ENCODE data around the gene MAB21L3. TPM values are rescaled to one million over a fixed set of nuclear protein-coding genes. Genes with fewer than 3 reads are reported as not detected.

MAB21L3 gene
- total RNA-seq, 1 donor from 2014 or later, result 11.1 TPM

GRCh38 chr1:116111524-116112021 is 374 bp downstream of the MAB21L3 start:
- DNase-seq (ENCODE audit: low read depth), result peak; percentile 94

DNA sequence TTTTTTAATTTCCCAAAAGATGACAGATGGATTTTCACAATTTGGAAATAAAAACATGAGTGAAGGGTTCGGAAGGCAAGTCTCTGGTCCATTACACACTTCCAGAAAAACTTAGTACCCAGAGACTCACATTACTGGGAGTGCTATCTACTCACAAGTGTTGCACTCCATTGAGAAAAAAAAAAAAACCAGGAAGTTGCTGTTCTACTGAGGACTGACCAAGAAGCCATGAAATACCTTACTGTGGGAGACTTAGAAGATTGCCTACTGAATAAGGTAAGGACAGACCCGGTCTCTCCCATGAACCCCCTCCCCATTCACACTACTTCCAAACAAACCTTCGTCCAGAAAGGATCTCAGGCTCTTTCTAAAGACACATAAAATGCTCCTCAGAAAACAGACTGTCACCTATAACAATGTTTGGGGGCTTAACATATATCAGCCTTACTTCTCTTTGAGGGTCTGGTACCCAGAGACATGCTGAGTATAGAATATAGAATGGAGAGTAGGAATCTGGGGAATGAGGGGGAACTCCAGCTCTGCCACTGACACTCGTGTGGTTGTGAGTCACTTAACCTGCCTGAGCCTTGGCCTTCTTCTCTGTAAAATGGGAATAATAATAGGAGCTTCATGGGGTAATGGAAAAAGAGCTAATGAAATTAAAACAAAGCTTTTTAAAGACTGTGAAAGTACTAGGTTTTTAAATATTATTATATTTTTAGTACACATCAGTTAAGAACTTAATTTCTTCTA is 1.4 kb downstream of the MAB21L3 start:
- peak; percentile 61 for DNase-seq (ENCODE audit: low read depth)

GRCh38 chr1:116113615-116114014 is 2.4 kb downstream of the MAB21L3 start:
- no peak for DNase-seq (ENCODE audit: low read depth)

DNA sequence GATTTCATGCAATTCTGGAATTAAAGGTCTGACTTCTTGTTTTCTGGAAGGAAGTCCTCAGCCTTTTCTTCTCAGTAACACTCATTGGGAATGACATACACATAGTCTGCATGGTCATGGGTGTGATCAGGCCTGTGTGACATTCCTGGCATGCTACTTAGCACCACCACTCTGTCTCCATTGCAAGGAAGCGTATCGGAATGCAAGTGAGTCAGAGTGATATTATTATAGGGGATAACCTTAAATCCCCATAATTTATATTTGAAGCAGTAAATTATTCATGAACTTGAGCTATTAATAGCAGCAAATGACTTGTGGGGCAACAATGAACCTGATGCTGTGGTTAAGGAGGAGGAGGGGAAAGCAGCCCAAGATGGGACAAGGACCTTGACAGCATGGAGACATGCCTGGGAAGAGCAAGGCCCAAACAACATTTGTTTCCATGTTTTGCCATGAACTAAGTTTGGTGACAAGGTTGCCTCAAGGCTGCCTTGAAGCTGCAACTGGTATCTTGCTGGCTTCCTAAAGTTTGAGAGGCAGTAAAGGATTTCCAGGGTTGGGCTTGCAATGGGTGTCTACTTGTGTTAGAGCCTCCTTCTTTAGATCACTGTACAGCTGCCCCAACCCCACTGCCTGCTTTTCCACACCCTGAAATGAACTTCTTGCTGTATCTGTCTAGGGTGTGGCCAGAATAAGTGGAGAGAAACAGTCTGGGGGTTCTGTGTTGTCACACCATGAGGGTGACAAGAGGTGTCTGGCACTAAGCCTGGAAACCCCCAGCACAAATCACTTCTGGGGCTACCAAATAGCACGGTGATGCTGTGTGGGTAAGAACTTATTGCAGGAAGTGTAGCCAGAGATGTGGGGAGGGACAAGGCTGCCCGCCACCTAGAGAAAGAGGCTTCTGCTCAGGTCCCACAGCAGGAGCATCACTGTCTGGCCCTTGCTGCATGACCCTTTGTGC is 4.6 kb downstream of the MAB21L3 start:
- peak; percentile 99 for DNase-seq (ENCODE audit: low read depth)

- DNase-seq (ENCODE audit: low read depth), result no peak
Observed at GRCh38 chr1:116118471-116118870, 7.3 kb downstream of the MAB21L3 start.

GRCh38 chr1:116119876-116120275 is 8.7 kb downstream of the MAB21L3 start:
- peak; percentile 96 for DNase-seq (ENCODE audit: low read depth)

- DNase-seq (ENCODE audit: low read depth), result peak; percentile 99
Observed at GRCh38 chr1:116122955-116123757, 12.0 kb downstream of the MAB21L3 start.

- DNase-seq (ENCODE audit: low read depth), result peak; percentile 33
Observed at GRCh38 chr1:116123837-116124533, 12.8 kb downstream of the MAB21L3 start.

DNA sequence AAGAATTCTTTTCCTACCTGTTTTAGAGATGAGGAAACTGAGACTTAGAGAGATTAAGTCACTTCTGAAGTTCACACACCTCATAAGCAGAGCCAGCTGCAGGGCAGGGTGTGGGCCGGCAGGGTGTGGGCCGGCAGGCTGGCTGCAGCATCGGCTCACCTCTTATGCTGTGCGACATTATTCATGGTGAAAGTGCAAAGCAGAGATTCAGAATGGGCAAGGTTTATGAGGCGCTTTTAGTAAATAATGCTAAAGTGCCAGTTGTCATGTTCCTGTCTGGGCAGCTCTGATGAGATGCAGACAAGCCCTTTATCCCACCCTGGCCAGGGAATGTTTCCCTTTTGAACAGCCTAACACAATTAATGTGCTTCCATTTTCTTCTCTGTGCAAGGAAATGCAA is 14.6 kb downstream of the MAB21L3 start:
- DNase-seq (ENCODE audit: low read depth), result no peak

DNA sequence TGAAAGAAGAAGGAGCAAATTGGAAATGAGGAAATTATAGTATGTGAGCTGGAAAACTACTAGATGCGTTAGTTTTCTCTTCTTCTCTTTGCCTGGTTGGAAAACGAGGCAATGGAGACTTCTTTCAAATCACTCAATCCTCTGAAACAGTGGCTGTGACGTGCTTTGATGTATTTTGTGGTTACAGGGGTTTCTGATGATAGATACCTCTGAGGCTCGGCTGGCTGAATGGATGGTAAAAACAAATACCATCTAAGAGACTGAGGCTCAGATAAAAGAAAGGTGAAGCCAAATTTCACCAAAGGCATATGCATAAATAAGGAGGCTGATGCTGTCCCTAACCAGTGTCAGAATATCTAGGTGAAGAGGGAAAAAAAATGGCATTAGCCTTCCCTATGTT is 15.1 kb downstream of the MAB21L3 start:
- no peak for DNase-seq (ENCODE audit: low read depth)

DNA sequence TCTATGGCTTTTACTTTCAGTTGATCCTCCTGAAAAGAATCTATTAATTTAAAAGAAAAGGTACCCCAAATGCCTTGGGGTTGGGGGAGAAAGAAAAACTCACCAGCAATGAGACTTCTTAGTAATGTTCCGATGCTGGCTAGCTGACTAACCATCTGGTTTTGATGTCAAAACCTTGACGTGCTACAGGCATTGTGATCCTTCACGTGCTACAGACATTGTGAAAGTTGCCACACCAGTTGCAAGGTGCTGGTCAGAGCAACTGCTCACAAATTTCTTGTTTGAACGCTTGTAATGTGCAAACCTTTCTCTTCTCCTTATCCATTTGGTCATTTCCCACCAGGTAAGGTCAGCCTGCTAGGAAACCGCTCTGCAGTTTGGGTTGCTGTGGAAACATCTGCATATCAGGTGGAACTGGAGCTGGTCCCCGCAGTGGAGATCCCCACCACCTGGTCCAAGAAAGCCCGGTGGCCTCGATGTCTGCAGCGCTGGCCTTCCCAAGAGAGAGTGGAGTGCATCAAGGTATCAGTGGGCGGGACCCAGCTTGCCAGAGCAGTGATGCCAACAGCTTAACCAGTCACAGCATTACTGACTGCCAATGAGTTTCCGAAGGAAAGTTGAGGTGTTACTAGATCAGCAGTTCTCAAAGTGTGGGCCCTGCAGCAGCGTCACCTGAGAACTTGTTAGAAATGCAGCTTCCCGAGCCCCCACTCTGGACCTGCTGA is 16.1 kb downstream of the MAB21L3 start:
- no peak for DNase-seq (ENCODE audit: low read depth)

DNA sequence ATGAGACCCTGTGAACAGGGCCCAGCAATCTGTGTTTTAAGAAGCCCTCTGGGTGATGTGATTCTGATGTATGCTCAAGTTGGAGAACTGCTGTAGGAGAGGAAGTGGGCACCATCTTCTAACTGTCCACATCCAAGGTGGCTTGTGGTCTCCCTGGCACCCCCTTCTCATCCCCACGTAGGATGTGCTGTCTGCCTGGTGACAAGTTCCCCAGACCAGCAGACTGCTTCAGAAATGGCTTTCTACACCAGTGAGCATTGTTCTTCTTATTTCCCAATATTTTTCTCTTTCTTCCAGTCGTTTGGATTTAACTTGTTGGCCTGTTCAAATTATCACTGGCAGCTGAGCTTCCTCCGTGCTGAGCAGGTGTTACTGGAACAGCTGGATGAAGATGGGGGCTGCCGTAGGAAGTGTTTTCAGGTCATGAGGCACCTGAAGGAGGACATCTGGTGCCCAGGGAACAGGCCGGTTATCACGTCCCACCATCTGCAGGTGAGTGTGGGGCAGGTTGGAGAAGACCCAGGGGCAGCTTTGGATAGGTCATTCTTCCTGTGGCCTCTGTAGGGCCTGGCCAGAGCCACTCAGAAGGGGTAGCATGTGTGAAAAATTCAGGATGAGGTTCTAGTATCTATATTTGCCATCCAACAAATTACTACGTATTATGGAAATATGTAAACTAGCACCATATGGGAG is 16.8 kb downstream of the MAB21L3 start:
- no peak for DNase-seq (ENCODE audit: low read depth)

- no peak for DNase-seq (ENCODE audit: low read depth)
Observed at GRCh38 chr1:116128664-116129063, 17.5 kb downstream of the MAB21L3 start.

GRCh38 chr1:116129537-116129936 is 18.3 kb downstream of the MAB21L3 start:
- DNase-seq (ENCODE audit: low read depth), result no peak

DNA sequence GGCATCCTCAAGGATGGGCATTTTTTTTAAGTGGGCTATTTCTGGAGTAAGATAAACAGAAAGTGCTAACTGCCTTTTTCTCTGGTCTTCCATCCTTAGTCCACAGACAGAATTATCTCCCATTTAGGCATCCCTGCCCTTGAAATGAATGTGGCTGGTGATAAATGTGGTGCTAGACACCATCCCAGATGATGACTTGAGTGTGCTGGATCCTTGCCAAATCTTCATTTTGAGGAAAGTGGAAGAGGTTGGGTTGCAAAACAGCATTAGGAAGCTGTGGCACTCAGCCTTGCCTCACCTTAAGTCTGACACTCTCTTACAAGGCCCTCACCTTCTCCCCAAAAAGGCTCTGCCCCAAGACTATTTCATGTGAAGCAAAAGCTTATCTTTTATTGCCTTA is 19.2 kb downstream of the MAB21L3 start:
- DNase-seq (ENCODE audit: low read depth), result no peak

- DNase-seq (ENCODE audit: low read depth), result no peak
Observed at GRCh38 chr1:116131170-116131569, 20.0 kb downstream of the MAB21L3 start.

DNA sequence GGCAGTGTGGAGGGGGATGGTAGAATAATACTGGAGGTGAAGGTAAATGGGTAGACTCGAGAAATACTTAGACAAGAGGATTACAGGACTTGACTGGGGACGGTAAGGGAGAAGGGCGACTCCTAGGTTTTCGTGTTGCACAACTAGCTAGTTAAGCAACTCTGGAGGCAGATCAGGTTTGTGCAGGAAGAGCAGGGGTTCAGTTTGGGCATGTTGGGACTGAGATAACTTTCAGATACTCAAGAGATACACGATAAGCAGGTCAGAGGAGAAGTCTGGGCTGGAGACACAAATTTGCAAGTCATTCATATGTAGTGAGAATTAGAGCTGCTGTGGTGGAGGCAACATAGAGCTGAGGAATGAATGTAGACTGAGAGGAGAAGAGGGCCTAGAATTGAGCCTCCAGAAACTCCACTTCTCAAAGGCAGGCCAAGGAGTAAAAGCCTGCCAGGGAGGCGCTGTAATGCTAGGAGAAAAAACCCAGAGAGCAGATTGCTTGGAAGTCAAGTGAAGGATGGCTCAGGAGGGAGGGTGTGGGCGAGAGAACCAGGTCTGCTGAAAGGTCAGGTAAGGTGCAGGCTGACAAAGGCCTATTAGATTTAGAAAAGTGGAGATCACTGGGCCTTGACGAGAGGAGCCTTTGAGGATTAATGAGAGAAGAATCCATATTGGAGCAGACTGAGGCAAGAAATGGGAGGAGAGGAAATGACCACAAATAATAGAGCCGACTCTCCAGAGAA is 20.8 kb downstream of the MAB21L3 start:
- DNase-seq (ENCODE audit: low read depth), result no peak

DNA sequence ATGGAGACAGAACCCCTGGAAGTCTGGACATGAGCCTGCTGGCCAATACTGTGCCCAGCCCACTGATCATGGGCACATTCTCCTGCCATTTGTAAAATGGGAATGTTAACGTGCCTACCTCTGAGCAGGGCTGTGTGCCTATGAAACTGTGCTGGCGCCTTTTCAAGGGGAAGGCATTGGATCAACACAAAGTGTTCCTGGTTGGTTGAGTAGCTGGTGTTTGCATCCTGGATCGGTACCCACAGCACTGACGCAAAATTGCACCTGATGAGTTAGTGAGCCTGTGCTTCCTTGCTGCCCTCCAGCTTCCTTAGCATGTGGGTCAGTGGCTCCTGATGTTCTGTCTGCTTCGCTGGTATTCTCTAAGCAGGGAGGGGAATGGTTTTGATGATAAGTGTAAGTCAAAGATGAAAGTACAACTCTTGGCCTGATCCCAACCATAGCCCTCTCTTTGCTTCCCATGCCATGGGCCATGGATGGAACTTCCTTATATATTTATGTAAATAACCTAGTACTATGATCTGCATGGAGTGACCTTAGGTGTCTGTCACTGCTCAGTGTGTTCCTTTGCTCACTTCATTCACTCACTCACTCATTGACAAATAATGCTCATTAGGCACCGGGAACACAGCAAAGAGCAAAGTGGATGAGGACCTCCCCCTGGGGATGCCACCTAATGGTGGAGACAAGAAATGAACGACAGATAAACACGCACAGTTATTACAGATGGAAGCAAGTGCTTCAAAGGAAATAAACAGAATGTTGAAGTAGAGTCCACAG is 22.7 kb downstream of the MAB21L3 start:
- DNase-seq (ENCODE audit: low read depth), result no peak

DNA sequence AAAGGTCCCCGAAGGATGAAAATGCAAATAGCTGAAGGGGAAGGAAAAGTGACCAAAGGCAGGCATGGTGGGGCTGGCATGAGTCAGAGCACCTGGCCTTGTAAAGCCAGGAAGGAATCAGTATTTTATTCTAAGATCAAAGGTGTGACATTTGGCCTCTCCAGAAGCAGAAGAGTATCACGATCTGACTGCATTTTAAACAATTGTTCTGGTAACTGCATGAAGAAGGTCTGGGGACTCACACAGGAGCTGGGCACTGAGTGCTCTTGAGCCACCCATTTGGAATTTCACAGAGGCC is 23.2 kb downstream of the MAB21L3 start:
- DNase-seq (ENCODE audit: low read depth), result no peak
